KBM-7 (cell line): ENCODE results near the gene ACSL1.
"Not testable (repeated sequence)": the region's sequence is repeated elsewhere in the genome, so short reads cannot be mapped to it uniquely, and the experiment has no call there.

Experiments
- DNase-seq: peaks from one replicate; pipeline ENCODE4 v3.0.0-alpha.2; 2015
- in situ Hi-C: fragments of 300-500 bp; cut with MboI; formaldehyde crosslinking; loops from 2 replicates; pipeline ENCODE4 v1.14.3; 2020; ENCODE audit warnings: low sequenced_read_pairs, low pct_unique_long_range_greater_than_20kb, mixed read lengths

ACSL1 gene

DNA sequence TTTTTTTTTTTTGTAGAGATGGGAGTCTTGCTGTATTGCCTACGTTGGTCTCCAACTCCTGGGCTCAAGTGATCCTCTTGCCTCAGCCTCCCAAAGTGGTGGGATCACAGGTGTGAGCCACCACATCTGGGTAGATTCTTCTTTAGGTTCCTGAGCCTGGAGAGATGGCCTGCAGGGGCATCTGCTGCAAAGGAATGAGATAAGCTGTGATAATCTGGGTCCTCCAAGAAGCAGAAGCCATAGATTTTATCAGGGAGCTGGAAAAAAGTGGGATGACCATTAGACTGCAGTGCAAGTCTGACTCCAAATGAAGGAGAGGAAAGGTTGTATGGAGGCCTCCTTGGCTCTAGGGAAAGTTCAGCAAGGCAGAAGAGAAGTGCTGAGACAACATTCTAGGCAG is 19.0 kb upstream of the ACSL1 start:
- no peak for DNase-seq
- in situ Hi-C loops, result no loop called here

DNA sequence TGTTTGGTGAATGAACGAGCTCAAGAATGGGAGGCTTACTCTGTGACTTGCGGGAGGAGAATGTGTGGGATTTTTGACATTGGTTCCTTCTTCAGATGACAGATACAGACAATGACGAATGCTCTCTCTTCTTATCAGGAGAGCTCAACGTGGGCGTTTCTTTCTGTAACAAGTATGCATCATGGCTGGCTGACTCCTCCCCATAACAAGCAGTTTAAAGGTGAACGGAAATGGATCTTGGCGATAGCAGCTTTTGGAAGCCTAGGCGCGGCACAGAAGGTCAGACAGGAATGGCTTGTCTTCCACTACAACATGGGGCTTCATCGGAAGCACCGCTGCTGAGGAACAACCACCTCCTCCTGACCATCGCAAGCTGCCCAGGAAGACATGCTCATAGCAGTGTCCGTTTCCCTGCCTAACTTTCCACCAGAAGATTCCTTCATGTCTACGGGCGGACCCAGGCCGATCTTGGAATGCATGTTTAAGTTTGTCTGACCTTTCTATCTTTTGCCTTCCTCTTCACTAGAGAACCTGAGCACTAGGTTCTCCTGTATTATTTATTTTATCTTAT is 18.3 kb upstream of the ACSL1 start:
- in situ Hi-C loops, result no loop called here
- no peak for DNase-seq

DNA sequence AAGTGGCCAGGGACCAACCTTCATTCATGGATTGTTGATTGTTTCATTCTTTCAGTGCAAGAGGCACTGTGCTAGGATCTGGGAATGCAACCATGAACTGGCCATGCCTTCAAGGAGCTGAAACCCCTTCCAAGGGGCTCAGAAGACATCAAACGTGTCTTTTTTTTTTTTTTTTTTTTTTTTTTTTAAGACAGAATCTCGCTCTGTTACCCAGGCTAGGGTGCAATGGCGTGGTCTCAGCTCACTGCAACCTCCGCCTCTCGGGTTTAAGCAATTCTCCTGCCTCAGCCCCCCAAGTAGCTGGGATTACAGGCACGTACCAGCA is 13.3 kb upstream of the ACSL1 start:
- DNase-seq, in situ Hi-C loops: not testable (repeated sequence)

DNA sequence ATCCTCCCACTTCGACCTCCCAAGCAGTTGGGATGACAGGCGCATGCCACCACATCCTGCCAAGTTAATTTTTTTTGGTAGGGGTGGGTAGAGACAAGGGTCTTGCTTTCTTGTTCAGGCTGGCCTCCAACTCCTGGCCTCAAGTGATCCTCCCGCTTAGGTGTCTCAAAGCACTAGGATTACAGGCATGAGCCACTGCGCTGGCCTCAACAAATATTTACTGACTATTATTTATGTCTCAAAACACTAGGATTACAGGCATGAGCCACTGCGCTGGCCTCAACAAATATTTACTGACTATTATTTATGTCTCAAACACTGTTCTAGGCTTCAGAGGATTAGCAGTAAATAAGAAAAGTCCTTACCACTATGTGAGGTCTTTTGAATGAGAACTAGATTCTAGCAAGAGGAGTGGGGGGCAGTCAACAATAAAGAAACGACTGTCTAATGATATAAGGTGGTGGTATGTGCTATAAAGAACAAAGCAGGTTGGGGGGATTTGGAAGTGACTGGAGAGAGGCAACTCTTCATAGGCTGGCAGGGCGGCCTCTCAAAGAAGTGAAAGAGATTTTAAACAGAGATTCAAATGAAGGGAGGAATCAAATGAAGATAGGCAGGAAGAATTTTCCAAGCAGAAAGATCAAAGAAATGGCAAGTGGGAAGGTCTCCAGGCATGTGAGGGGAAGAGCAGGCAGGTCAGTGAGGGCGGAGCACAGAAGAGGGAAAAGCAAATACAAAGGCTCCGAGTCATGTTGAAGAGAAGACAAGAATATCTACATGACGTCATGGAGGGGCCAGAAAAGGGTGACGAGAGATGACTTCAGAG is 12.7 kb upstream of the ACSL1 start:
- DNase-seq, result no peak
- in situ Hi-C loops, result no loop called here

DNA sequence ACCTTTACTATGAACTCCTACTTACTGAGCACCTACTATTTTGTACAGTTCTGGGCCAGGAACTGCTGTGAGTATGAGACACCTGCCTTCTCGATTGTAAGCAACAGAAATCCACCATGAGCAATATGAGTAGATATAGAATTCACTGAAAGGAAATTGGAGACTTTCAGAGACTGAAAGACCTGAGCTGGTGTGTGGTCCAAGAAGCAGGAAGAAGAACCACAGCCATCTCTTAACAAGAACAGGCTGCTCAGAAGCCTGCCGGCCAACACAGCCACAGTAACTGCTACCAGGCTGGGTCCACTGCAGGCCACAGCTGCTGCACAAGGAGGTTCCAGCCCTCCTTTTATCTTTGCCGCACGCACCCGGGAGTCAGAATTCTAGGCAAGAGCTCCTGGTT is 10.8 kb upstream of the ACSL1 start:
- no peak for DNase-seq
- in situ Hi-C loops, result no loop called here

DNA sequence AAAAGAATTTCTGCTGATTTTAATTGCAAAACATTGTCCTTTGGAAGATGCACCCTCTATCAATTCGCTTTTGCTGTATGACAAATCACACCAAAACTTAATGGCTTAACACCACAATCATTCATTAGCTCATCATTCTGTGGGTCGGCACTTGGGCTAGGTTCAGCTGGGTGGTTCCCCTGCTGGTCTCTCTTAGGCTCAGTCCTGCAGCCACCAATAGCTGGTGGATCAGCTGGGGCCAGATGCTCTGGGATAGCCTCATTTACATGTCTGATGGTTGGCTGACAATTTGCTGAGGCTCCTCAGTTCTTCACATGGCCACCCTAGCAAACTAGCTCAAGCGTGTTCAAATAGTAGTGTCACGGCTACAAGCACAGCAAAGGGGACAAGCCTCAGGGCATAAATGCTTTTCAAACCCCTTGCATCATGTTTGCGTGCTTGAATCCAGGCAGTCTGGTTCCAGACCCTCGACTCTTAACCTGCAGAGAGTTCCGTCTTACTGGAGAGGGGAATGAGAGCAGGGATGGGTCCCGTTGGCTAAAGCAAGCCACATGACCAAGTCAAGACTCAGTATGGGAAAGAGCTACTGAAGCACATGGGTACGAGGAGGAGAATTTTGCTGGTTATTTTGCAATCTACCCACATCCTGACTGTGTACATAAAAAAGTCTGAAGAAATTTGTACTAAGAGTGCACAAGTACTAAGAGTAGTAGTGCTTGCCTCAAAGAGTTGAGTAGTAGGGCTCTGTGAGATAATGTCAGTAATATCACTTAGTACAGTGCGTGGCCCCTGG is 7.5 kb upstream of the ACSL1 start:
- DNase-seq, result no peak
- in situ Hi-C loops, result no loop called here

DNA sequence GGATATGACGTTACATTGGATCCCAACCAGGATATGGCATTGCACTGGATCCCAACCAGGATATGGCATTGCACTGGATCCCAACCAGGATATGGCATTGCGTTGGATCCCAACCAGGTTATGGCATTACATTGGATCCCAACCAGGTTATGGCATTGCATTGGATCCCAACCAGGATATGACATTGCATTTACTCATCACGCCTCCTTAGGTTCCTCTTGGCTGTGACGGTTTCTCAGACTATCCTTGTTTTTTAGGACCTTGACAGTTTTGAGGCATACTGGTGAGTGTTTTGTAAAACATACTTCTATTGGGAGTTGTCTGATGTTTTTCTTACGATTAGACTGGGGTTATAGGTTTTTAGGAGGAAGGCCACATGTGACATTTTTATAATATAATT is 5.4 kb upstream of the ACSL1 start:
- in situ Hi-C loops, result no loop called here
- no peak for DNase-seq

DNA sequence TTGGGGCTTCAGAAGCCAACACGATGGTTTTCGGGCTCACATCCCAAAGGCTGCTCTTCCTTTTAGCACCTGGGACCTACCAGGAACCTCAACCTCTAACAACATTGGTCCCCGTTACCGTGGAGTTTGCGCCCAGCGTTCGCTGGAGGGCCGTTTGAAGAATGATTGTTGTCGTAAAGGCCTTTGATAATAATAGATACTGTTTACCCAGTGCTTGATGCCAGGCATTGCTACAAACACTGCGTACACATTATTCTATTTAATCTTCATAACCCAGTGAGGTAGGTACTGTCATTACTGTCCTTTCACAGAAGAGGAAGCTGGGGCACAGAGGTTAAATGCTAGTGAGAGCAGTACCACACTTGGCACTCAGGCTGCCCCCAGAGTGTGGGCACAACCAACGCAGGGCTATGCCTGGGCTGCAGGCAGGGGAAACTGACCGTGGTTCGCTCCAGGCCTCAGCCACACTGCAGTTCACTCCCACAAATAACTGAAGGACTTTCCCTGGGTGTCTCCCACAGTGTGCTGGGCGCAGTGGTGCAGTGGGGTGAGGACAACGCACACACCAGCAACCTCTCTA is 1.0 kb upstream of the ACSL1 start:
- DNase-seq, result no peak
- in situ Hi-C loops, result no loop called here

DNA sequence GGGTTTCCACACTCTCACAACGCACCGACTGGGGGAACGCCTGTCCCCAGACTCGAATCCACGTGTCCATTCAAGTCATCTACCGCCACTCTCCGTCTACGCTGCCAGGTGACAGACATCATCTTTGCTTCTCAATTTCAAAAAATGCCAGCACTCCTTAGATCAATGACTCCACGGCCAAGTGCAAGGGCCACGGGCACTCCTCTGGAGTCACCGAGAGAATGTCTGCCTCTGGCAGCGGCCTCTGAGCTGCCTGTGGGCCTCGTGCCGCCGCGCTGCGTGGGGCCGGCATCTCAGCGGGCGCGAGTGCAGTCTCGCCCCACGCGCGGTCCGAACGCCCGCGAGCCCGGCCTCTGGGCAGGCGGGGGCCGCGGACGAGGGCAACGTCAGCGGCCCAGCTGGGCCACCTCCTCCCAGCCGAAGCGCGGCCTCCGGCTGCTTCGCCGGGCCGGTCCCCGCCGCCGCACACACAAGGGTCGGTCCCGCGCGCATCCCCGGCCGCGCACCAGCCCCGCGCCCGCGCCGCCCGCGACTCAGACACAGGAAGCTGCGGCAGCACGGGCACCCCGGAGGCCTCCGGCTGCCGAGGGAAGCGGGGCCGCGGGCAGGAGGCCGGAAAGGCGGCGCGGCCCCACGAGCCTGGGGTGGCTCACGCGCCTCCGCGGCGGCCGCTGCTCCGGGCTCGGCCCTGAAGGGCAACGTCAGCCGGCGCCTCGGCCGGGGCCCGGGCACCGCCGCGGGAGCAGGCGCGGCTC is 450 bp downstream of the ACSL1 start:
- in situ Hi-C loops, result no loop called here
- peak; percentile 34 for DNase-seq

DNA sequence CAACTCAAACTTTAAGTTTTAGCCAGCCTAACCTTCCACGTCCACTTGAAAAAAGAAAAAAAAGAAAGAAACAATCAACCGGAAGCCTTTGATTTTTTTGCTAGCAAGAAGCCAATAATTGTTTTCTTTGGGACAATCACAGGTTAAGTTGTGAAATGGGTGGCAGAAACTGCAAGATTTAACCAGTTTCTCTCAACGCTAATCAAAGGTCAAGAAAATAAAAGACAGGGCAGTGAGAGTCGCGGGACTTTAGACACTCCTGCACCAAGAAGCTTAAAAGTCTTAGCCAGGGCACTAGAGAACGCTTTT is 1.0 kb downstream of the ACSL1 start:
- in situ Hi-C loops, result no loop called here
- no peak for DNase-seq

DNA sequence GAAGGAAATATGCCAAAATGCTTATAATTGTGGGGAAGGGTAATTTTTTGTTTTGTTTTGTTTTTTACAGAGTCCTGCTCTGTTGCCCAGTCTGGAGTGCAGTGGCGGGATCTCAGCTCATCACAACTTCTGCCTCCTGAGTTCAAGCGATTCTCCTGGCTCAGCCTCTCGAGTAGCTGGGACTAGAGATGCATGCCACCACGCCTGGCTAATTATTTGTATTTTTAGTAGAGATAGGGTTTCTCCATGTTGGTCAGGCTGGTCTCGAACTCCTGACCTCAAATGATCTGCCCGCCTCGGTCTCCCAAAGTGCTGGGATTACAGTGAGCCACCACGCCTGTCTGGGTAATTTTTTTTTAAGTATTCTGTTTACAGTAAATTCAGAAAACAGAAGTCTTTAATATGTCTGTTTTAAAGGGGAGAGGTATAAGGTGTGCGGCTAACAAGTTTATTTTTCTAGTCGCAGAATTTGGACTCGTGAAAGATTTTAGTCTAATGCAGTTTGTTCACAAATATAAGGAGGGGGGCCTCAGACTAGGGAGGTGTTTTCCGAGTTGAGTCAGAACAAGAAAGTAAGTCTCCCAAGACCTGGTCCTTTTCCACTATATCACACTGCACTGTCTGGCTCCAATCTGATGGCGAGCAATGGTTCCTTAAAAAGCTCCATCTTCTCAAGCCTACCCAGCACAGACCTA is 1.5 kb downstream of the ACSL1 start:
- in situ Hi-C loops, result no loop called here
- no peak for DNase-seq

DNA sequence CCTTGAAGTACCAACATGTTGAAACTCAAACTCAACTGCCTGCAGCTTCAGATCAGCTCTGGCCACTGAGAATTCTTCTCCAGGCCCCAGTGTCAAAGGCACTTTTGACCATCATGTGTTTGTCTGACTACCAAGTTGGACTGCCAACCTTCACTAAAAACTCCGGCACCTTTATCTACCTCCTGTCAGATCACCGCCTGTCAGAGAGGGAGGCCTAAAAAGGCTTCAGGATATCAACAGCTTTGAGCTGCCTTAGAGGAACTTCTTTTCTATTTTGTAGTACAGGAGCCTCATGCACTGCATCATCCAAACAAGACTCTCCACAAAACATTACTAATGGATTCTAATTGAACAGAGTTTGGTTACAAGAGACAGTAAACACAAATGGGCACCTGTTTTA is 2.8 kb downstream of the ACSL1 start:
- no peak for DNase-seq
- in situ Hi-C loops, result no loop called here

DNA sequence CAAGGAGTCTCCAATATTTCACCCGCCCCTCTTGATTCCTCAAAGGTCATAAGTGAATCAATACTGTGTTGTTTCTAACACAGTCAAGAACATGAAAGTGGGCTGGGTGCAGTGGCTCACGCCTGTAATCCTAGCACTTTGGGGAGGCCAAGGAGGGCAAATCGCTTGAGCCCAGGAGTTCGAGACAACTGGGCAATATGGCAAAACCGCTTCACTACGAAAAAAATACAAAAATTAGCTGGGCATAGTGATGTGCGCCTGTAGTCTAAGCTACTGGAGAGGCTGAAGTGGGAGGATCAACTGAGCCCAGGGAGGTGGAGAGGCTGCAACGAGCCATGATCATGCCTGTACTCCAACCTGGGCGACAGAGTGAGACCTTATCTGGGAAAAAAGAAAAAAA is 3.4 kb downstream of the ACSL1 start:
- in situ Hi-C loops, result no loop called here
- no peak for DNase-seq

DNA sequence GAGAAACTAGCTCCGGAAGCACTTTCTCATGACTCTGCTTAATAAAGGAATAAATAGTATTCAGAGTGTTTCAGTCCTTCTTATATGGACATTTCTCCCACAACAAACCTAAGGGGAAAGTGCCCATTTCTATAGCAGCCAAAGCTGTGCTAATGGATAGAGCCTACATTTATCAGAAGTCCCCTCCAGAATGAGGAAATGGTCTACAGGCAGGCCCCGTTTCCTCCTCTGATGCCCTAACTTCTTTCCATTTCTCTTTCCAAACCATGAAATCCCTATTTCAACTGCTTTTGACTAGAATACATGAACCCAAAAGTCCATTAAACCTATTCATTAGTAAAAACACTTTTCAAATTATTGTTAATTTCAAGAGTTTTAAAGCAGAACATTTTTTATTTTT is 4.5 kb downstream of the ACSL1 start:
- in situ Hi-C loops, result no loop called here
- peak; percentile 27 for DNase-seq

DNA sequence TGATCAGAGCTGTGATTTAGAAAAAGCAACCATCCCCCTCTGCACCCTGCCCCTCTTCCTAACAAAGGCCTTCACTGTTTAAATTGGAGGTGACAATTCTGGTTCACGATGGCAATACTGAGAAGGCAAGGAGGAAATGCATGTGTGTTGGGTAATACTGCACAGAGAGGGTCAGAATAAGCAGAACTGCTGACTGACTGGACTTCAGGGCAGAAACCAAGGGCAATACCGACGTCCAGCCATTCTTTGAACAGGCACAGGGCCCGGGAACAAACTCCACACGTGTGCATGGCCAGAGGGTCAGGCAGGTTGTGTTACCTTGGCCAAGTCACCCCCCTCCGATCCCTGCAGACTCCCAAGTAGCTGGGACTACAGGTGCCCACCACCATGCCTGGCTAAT is 6.0 kb downstream of the ACSL1 start:
- in situ Hi-C loops, result no loop called here
- no peak for DNase-seq

DNA sequence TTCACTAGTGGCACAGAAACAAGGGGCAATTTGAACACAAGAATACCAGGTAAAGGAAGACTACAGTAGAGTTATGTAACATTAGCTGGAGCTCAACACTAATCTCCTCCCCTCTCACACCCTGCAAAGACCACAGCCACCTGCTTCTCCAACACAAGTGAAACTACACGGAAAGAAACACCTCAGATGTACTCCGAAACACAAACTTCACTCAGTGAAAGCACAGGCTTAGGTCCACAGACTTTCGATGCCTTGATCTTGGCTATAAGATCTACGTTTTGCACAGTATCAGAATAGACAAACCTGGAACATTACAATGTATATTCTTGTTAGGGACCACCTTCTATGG is 7.6 kb downstream of the ACSL1 start:
- in situ Hi-C loops, result no loop called here
- no peak for DNase-seq

DNA sequence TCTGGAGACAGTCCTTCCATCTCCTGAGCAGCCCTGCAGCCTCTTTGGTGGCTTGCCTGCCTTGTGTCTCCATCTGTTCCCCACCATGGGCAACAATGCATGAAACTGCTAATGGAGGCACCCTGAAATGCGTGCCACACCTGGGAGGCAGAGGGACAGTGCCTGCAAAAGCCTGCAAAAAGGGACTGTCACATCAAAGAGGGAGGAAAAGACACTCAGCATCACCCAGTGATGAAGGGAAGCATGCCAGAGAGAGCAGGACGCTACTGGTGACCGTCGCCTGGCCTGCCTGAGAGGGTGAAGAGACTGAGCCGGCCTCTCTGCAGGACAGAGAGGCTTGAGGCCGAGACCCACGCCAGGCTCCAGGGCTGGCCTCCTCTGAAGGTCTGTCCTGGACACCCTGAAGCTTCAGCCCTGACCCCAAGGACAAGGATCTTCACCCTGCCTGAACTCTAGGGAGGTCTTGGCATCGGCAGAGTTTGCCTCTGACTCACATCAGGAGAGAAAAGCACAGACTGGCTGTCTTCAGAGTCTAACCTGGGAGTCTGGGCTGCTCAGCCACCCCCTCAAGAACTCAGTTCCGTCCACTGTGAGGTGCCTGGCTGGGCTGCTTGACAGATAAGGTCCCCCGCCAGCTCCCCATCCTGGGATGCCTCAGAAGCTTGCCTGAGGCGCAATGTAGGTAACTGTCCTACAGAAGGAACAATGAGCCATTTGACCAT is 8.1 kb downstream of the ACSL1 start:
- DNase-seq, result no peak

DNA sequence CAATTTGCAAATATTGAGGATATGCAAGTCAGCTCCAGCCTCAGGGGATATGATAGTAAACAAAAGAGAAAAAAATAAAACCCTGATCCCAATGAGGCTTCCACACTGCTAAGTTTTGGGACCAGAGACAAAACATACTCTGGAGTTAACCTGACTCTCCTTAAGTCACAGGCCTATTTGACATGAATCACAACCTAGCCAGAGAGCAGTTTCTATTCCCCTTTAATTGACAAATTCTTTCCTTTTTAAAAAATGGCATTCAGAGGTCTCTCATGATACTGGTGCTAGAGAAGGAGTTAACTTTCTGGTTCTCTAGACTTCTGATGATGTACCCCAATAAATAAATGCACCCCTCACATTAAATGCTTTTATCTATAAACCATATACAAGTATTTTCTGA is 8.8 kb downstream of the ACSL1 start:
- in situ Hi-C loops, result no loop called here
- no peak for DNase-seq

More for the DNA sequence above, 8.1 kb downstream of the ACSL1 start:
- in situ Hi-C loops, result no loop called here
